Chondrocyte (in vitro differentiated cells): ENCODE measurements around the gene KRTAP10-12. TPM values are rescaled to one million over a fixed set of nuclear protein-coding genes. Genes with fewer than 3 reads are reported as not detected.

ENCODE experiments used
- DNase-seq: peaks from one replicate; pipeline ENCODE4 v3.0.0; 2021; ENCODE audit warnings: mixed read lengths, low spot score
- H3K27ac Mint-ChIP-seq: one replicate; pipeline ENCODE4 v1.8.0; 2021; ENCODE audit warnings: mild to moderate bottlenecking, moderate library complexity, mixed read lengths; ENCODE audit not compliant: unreplicated experiment
- H3K27me3 Mint-ChIP-seq: 2 replicates; pipeline ENCODE4 v1.8.0; 2021; ENCODE audit warnings: low read depth, mixed read lengths
- H3K36me3 Mint-ChIP-seq: 2 replicates; pipeline ENCODE4 v1.8.0; 2021; ENCODE audit warnings: low read depth, mixed read lengths
- H3K4me1 Mint-ChIP-seq: 2 replicates; pipeline ENCODE4 v1.8.0; 2021; ENCODE audit warnings: low read depth, mild to moderate bottlenecking, mixed read lengths
- H3K4me3 Mint-ChIP-seq: one replicate; pipeline ENCODE4 v1.8.0; 2021; ENCODE audit warnings: mild to moderate bottlenecking, moderate library complexity, mixed read lengths; ENCODE audit not compliant: unreplicated experiment
- H3K9me3 Mint-ChIP-seq: 2 replicates; pipeline ENCODE4 v1.8.0; 2021; ENCODE audit warnings: low read depth, mixed read lengths
- CTCF ChIP-seq: fragments of 200-600 bp; sonication (generic); IDR thresholded peaks from 2 replicates; pipeline ENCODE4 v1.5.0; 2021; ENCODE audit warnings: antibody characterized with exemption, mild to moderate bottlenecking, moderate library complexity
- total RNA-seq: library from RNA; stranded (reverse); gene quantifications from 3 replicates; pipeline ENCODE4 v1.2.1, GENCODE V29; 2021

Gene KRTAP10-12
- total RNA-seq, 1 donor from 2014 or later: not detected

DNA sequence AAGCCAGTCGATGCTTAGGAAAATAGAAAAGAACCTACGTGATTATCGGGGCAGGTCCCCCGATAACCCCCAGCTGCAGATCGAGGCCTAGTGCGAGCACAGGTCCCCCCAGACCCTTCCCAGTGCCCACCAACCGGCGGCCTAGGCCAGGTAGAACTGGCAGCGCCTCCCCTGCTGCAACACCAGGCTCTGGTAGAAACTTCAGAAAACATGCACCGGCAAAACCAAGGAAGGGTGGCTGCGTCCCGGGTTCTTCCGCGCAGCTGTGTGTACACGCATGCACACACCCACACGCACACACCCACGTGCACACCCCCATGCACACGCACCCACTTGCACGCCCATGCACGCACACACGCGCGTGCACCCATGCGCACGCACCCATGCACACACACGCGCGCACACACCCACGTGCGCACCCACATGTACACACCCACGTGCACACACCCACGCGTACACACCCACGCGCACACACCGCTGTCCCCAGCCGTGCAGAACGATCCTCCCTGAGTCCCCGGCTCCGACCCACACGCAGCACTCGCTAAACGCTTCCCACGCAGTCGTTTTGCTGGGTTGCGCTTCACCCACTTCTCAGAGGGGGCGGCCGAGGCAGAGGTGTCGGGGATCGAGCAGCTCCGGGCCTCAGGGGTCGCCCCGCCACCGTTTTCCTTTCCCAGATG is 9.2 kb downstream of the KRTAP10-12 start:
- Mint-ChIP-seq H3K27me3 (peaks cover 73% of the 10 kb centered on the region), H3K9me3 (peaks cover 3% of the 10 kb centered on the region), H3K36me3 (peaks cover 1% of the 10 kb centered on the region), H3K4me1 (peaks cover 14% of the 10 kb centered on the region), H3K4me3 (no peak overlapping the region), H3K27ac (no peak overlapping the region)
- TF ChIP-seq CTCF: no peak
- DNase-seq: no peak

- Mint-ChIP-seq H3K27me3 (peaks cover 69% of the 10 kb centered on the region), H3K36me3 (peaks cover 1% of the 10 kb centered on the region), H3K4me1 (peaks cover 18% of the 10 kb centered on the region), H3K9me3 (peaks cover 3% of the 10 kb centered on the region), H3K4me3 (no peak overlapping the region), H3K27ac (no peak overlapping the region)
- no peak for DNase-seq
- TF ChIP-seq CTCF: no peak
These were observed 10.0 kb downstream of the KRTAP10-12 start for GRCh38 chr21:44706706-44707581.

DNA sequence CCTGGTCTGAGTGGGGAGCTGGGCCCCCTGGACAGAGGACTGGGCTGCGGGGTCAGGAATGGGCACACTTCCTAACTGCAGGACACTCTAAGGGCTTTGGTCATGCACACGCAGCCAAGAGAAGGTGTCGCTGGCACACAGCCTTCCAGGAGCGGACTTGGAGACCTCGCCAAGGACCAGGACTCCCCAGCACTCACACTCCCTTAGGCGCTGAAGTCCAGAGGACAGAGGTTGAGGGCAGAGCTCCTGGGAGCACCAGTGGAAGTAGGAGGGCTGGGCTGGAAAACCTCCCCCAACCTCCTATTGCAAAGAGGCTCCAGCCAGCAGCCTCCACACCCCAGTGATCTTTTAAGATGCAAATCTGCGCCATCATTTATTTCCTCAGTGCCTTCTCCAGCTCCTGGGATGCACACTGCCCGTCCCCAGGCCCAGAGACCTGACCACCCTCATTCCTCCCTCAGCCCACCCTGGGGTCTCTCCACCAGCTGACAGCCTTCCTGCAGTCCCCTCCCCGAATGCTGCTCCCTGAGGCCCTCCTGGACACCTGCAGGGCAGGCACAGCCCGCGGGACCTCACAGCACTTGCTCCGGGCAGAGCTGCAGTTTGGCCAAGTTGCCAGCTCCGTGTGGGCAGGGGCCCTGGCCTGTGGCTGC is 11.4 kb downstream of the KRTAP10-12 start:
- H3K4me3 Mint-ChIP-seq: no peak overlapping the region
- H3K9me3 Mint-ChIP-seq: peaks cover 3% of the 10 kb centered on the region
- TF ChIP-seq CTCF: no peak
- H3K36me3 Mint-ChIP-seq: peaks cover 1% of the 10 kb centered on the region
- H3K4me1 Mint-ChIP-seq: peaks cover 18% of the 10 kb centered on the region
- no peak for DNase-seq
- H3K27me3 Mint-ChIP-seq: peaks cover 68% of the 10 kb centered on the region
- no peak overlapping the region for H3K27ac Mint-ChIP-seq

- H3K27me3 Mint-ChIP-seq: peaks cover 72% of the 10 kb centered on the region
- H3K27ac Mint-ChIP-seq: no peak overlapping the region
- H3K4me3 Mint-ChIP-seq: no peak overlapping the region
- peak; percentile 82 for DNase-seq
- TF ChIP-seq CTCF: no peak
- peaks cover 3% of the 10 kb centered on the region for H3K9me3 Mint-ChIP-seq
- H3K36me3 Mint-ChIP-seq: peaks cover 1% of the 10 kb centered on the region
- peaks cover 18% of the 10 kb centered on the region for H3K4me1 Mint-ChIP-seq
These were observed 12.0 kb downstream of the KRTAP10-12 start for GRCh38 chr21:44708866-44709425.
